Epithelial cell of proximal tubule (primary cell): Measurements from ENCODE around the gene RIN3. TPM values are rescaled to one million over a fixed set of nuclear protein-coding genes. Genes with fewer than 3 reads are reported as not detected.
A peak's percentile ranks its signal among the peaks of the same experiment; 100 is the strongest.

Experiments
- DNase-seq: peaks from one replicate; pipeline ENCODE4 v3.0.0-alpha.2; 2011; ENCODE audit warnings: low read depth
- H3K4me3 ChIP-seq: 2 replicates; pipeline ENCODE4 v1.5.1; 2011; ENCODE audit warnings: low read depth, mild to moderate bottlenecking, low read length
- total RNA-seq: library from RNA; depleted of rRNA; stranded (reverse); fragments of >200 nt; gene quantifications from 2 replicates; pipeline ENCODE4 v1.2.3, GENCODE V29; 2015
- TF ChIP-seq, protein P1 (sequence below): conservative IDR thresholded peaks from 2 replicates; pipeline ENCODE4 v1.5.1; 2012; ENCODE audit warnings: low read depth, mild to moderate bottlenecking, low read length

The RIN3 gene
- total RNA-seq, 1 donor from 2014 or later: 7.4 TPM

DNA sequence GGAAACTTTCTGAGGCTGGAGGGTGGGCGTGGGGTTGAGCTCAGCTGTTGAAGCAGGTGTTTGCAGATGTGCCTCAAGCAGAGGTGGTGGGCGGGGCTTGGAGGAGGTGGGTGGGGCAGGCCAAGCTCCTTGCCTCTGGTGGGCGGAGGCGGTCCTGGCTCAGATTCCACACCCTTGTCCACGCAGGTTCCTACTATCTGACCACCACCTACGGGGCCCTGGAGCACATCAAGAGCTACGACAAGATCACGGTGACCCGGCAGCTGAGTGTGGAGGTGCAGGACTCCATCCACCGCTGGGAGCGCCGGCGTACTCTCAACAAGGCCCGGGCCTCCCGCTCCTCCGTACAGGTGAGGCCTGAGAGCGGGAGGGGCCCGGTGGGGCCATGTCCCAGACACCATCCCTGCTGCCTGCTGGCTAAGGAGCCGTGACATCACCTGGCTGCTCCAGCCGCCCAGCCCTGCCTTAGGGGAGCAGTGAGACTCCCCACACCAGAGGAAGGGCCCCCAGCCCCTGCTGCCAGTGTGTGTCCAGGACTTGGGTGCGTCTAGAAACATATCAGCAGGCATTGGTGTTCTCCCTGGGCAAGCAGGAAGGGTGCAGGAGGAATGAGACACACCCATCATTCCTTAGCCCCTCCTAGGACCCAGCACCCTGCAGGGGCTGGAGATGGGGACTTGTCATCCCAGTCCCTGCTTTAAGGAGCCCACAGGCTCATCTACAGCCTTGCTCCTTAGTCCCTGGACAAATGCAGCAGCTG is 171.4 kb downstream of the RIN3 start:
- H3K4me3 ChIP-seq: no peak overlapping the region
- TF ChIP-seq, protein P1, sequence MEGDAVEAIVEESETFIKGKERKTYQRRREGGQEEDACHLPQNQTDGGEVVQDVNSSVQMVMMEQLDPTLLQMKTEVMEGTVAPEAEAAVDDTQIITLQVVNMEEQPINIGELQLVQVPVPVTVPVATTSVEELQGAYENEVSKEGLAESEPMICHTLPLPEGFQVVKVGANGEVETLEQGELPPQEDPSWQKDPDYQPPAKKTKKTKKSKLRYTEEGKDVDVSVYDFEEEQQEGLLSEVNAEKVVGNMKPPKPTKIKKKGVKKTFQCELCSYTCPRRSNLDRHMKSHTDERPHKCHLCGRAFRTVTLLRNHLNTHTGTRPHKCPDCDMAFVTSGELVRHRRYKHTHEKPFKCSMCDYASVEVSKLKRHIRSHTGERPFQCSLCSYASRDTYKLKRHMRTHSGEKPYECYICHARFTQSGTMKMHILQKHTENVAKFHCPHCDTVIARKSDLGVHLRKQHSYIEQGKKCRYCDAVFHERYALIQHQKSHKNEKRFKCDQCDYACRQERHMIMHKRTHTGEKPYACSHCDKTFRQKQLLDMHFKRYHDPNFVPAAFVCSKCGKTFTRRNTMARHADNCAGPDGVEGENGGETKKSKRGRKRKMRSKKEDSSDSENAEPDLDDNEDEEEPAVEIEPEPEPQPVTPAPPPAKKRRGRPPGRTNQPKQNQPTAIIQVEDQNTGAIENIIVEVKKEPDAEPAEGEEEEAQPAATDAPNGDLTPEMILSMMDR: no peak
- DNase-seq: no peak

DNA sequence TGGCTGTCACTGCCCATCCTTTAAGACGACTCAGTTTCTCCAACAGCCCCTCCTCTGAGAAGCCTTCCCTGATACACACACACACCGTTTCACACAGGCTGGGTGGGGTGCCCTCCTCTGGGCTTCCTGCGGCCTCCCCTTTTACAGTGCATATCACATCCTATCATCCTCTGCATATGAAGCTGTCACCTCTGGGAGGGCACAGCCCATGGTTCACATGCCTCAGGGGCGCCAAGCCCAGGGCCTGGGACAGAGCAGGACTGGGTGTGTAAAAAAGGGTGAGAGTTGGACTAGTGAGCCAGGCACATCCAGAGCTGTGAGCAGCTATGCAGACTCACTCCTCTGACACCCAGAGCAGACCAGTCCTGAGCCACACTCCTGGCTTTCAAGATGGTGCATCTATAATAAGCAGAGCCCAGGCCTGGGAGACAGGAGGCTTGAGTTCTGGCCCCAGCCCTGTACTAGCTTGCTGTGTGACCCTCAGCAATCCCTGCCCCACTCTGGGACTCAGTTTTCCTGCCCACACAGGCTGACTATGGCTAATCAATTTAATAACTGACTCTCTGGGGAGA is 172.3 kb downstream of the RIN3 start:
- no peak overlapping the region for H3K4me3 ChIP-seq
- TF ChIP-seq, protein P1: no peak
- no peak for DNase-seq

DNA sequence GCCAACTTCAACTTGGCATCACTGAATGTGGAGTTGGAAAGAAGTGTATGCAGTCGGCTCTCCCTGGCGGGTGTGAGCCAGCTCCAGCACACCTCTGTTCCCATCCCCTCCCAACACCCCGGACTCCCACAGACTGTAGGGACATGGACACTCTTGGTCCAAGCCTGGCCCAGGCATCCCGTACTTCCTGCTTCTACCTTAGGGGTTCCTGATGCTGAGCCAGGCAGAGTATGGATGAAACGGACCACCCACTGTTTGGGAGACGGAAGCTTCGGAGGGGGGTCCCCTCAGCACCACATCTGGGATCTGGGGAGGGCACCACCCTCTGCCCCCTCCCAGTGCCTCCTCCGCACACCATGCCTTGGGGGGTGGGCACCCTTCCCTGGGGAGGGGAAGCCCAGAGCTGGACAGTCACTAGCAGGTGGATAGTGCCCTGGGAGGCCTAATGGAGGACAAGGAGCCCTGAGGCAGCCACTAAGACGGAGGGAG is 172.9 kb downstream of the RIN3 start:
- no peak for DNase-seq
- H3K4me3 ChIP-seq: no peak overlapping the region
- TF ChIP-seq, protein P1: no peak

DNA sequence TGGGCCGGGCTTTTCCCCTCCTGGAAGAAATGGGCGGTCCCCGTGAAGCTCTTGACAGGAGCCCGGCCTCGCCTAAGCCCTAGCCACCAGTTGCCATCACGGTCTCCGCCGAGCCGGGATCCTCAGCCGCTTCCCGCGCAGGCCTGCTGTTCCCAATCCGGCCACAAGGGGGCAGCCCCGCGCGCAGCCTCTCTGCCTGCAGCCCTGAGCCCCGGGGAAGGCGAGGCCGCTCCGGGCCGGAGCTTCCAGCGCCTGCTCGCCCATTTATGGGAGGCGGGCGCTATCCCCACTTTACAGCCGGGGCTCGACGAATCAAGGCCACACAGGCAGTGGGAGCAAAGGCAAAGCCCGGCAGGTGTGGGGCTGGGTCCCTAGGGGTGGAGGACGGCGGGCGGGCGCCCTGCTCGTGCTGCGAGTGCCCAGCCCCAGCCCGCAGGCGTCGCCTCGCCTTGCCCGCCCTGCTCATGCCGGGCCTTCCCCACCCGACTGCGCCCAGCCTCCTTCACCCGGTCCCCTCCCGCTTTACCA is 173.4 kb downstream of the RIN3 start:
- DNase-seq: no peak
- H3K4me3 ChIP-seq: no peak overlapping the region
- TF ChIP-seq, protein P1: peak; percentile 81

DNA sequence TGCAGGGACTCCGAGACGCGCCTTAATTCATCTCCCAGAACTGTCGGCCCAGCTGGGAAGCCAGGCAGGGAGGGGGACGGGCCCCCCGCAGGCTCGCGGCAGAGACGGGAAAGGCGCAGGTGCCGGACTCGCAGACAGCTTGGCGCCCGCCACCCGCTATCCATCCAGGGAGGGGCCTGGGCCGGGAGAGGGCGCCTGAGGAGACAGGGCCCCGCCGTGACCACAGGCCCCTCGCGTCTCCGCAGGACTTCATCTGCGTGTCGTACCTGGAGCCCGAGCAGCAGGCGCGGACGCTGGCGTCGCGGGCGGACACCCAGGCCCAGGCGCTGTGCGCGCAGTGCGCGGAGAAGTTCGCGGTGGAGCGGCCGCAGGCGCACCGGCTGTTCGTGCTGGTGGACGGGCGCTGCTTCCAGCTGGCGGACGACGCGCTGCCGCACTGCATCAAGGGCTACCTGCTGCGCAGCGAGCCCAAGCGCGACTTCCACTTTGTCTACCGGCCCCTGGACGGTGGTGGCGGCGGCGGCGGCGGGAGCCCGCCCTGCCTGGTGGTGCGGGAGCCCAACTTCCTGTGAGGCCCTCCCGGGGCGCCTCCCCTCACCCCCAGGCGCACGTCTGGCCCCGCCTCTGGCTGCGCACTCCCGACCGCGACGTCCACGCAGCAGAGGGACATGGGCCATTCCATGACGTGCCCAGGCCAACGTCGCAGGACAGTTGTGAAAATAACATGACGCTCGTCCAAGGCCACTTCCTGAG is 174.3 kb downstream of the RIN3 start:
- DNase-seq: no peak
- TF ChIP-seq, protein P1: no peak
- no peak overlapping the region for H3K4me3 ChIP-seq

DNA sequence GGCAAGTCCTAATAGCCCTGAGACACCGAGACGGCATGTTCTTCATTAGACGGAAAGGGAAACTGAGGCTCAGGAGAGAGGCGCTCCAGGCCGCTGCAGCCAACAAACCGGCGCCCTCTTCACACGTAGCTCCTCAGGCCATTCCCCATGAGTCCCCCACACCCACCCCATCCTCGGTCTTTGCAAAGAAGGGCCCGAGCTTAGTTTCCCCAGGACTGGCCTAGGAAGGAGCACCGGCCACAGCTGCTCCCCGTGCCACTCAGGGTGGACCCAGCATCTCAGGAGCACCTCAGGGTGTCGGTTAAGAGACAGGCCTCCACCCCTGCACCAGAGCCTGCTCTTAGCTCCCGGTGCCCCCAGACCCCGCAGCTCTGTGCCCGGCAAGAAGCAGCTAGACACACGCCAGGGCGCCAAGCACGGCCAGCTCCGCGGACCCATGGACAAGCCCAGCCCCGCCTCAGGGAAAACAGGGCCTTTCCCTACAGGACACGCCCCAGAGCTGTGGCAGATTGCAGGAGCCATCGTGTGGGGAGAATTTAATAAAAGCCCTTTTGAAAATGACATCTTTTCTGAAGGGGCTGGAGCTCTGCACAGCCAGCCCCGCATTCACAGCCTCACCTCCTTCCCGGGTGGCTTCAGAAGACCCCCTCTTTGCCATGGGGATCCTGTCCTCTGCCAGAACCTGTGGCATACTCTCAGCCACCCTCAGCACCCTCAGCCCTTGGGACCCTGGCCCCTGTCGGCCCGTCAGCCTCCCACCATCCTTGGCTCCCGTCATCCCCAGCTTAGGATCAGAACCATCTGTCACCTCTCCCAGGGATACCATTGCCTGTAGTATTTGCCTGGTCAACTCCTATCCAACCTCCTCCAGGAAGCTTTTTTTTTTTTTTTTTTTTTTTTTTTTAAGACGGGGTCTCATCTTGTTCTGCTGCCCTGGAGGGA is 175.1 kb downstream of the RIN3 start:
- H3K4me3 ChIP-seq: no peak overlapping the region
- DNase-seq: no peak
- TF ChIP-seq, protein P1: no peak
